GM18951 (cell line): ENCODE results near the gene TMEM151A.

Experiments used
- POLR2A ChIP-seq: IDR thresholded peaks from 4 replicates; pipeline ENCODE4 v1.6.1; 2011; ENCODE audit warnings: mild to moderate bottlenecking; ENCODE audit not compliant: insufficient read length, insufficient read depth; ENCODE audit errors: extremely low read depth
- in situ Hi-C: fragments of 300-500 bp; cut with MboI; formaldehyde crosslinking; loops from one replicate; pipeline ENCODE4 v1.12.0; 2022; ENCODE audit warnings: low sequenced_read_pairs, mixed read lengths, inconsistent platforms; ENCODE audit not compliant: unreplicated experiment

The TMEM151A gene

GRCh38 chr11:66321606-66322005 is 29.9 kb downstream of the TMEM151A start:
- in situ Hi-C loops, result no loop called here
- TF ChIP-seq POLR2A, result no peak

GRCh38 chr11:66322732-66323427 is 31.2 kb downstream of the TMEM151A start:
- in situ Hi-C loops, result no loop called here
- TF ChIP-seq POLR2A, result no peak

GRCh38 chr11:66323684-66324083 is 32.0 kb downstream of the TMEM151A start:
- TF ChIP-seq POLR2A, result no peak
- in situ Hi-C loops, result no loop called here

DNA sequence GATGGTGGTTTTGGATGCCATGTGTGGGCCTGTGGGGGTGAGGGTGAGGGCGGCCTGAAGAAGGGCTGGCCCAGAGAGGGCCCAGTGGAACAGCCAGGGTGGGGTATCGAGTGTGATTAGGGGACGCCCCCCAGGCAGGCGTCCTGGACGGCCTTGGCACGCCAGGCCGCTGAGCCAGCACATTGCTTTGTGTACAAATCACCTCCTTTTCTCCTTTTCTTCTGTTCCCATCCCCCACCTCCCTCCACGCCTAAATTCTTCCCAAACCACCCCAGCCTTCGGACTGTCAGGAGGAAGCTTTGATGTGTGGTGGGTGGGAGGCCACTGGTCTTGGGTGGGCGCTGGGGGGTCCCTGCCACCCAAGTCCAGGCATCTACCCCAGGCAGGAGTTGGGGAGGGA is 33.0 kb downstream of the TMEM151A start:
- in situ Hi-C loops, result no loop called here
- no peak for TF ChIP-seq POLR2A

GRCh38 chr11:66325263-66325671 is 33.6 kb downstream of the TMEM151A start:
- in situ Hi-C loops, result no loop called here

DNA sequence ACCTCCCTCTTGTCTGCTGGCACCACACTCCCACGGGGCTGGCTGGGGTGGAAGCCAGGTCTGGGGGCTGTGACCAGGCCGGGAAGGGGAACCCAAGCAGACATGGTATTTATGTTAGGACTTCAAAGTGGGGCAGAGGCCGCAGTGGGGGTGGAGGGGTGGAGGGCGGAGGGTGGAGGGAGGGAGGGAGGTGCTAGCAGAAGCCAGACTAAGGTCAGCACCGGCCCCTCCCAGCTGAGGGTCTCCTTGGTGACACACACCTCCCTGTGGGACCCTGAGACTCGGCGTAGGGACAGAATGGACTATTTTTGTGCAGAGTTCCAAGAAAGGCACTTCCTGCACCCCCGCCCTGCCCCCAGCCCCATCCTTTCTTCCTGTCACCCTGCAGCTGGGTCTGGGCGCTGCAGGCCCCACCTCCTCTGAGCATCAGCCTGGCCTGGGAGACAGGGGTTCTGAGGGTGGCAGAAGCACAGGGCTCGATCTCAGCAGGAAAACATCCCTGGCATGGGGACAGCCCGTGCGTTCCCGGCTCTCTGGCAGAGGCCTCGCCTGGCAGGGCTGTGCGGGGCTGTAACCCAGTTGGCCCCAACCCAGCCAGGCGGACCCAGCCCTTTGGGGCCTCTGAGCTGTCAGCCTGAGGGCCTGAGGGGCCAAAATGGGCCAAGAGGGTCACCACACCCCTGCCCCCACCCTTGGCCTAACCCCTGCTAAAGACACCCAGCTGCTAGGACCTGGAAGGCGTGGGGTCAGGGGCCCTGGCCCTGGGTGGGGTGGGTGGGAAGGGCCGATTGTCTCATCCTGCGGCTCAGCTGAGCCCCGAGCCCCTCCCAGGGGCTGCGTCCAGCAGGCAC is 34.8 kb downstream of the TMEM151A start:
- no peak for TF ChIP-seq POLR2A

More at GRCh38 chr11:66325263-66325671, 33.6 kb downstream of the TMEM151A start:
- no peak for TF ChIP-seq POLR2A

GRCh38 chr11:66327171-66328030 is 35.7 kb downstream of the TMEM151A start:
- no peak for TF ChIP-seq POLR2A
- in situ Hi-C loops, result no loop called here

More for the DNA sequence above, 34.8 kb downstream of the TMEM151A start:
- in situ Hi-C loops, result no loop called here

GRCh38 chr11:66328031-66328301 is 36.3 kb downstream of the TMEM151A start:
- in situ Hi-C loops, result no loop called here
- no peak for TF ChIP-seq POLR2A

DNA sequence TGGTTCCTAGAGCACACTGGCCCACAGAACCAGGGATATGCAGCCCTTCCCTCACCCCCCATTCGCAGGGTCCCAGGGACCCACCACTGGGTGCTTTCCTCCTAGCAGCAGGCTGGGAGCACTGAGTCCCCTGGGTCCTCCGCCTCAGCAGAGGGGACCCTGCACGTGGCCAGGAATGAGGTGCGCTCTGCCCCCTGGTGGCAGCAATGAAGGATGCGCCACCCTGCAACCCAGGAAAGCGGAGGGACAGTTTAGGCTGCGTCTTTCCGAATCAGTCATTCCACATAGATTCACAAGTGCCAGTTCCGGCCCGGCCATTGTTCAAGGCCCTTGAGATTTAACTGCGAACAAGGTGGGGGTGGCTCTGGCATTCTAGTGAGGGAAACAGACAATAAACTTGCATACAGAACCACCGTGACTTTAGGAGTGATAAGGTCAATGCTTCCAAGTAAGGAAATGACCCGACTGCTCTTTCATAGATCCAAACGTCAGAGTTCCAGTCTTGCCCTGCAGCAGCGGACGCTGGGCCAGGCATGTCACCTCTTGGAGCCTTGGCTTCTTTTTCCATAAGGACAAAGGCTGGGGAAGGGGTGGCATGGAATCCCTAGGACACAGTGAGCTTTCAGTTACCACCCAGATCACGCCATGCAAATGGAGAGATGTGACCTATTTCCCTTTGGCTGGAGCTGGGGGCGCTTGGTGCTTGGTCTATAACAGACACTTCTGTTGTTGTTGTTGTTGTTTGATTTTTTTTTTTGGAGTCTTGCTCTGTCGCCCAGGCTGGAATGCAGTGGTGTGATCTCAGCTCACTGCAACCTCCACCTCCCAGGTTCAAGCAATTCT is 36.8 kb downstream of the TMEM151A start:
- in situ Hi-C loops, result no loop called here
- no peak for TF ChIP-seq POLR2A

DNA sequence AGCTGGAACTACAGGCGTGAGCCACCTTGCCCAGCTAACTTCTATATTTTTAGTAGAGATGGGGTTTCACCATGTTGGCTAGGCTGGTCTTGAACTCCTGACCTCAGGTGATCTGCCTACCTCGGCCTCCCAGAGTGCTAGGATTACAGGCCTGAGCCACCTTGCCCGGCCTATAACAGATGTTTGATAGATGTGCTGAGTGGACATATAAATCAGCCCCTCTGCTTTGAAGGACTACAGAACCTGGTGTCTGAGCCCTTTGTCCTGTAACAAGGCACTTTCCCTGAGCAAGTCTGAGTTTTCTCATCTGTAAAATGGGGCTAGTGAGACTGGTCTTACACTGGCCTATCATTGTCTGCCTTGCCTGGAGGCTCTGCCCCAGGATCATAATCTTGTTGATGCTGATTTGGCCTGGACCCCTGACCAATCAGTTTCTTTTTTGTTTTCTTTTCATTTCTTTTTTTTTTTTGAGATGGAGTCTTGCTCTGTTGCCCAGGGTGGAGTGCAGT is 37.5 kb downstream of the TMEM151A start:
- in situ Hi-C loops, result no loop called here
- no peak for TF ChIP-seq POLR2A

GRCh38 chr11:66330931-66331330 is 39.2 kb downstream of the TMEM151A start:
- in situ Hi-C loops, result no loop called here
- no peak for TF ChIP-seq POLR2A
